HCT116 (cell line): ENCODE results near the gene SBF2. TPM values are rescaled to one million over a fixed set of nuclear protein-coding genes. Genes with fewer than 3 reads are reported as not detected.

ENCODE experiments used
- ATAC-seq: fragments of 200-7000 bp; cut with Tn5 transposase; 2 replicates; pipeline ENCODE4 v1.9.1; 2020; ENCODE audit warnings: mild to moderate bottlenecking, moderate library complexity
- BruUV-seq: library from RNA; stranded (reverse); fragments of 400-500 nt; replicated peaks from 2 replicates; lab custom pipeline; 2021; lab: Mats Ljungman, UMichigan
- CTCF ChIA-PET: fragments of 300-600 bp; sonication (Branson Sonifier 250); formaldehyde crosslinking; loops from one replicate; lab custom pipeline; 2021; ENCODE audit warnings: antibody characterized with exemption; lab: Charles Lee
- POLR2A ChIA-PET: fragments of 300-600, 350-600 bp; sonication (Branson Sonifier 250); formaldehyde crosslinking; loops from one replicate; lab custom pipeline; 2021; ENCODE audit warnings: antibody characterized with exemption; lab: Charles Lee
- RAD21 ChIA-PET, 2 experiments: fragments of 300-600 bp; sonication (Branson Sonifier 250); formaldehyde crosslinking; loops; one replicate each; lab custom pipeline; 2023; ENCODE audit warnings: low total read pairs in 2 of 2; ENCODE audit not compliant: uncharacterized antibody in 2 of 2, unreplicated experiment in 2 of 2, low non-redundant PET in 1 of 2; lab: Charles Lee
- DNase-seq: peaks from one replicate; pipeline ENCODE4 v3.0.0-alpha.2; 2010; ENCODE audit warnings: low read depth, low spot score
- H2AFZ ChIP-seq: fragments of 200-600 bp; shearing (Covaris generic), sonication (generic); 2 replicates; pipeline ENCODE4 v1.6.1; 2017; ENCODE audit warnings: low read depth, mixed run types, mixed read lengths, antibody characterized with exemption, low read length; ENCODE audit not compliant: poor library complexity, severe bottlenecking
- H3K27ac ChIP-seq: 2 replicates; pipeline ENCODE4 v1.5.1; 2012; ENCODE audit warnings: low read depth, low read length
- H3K27me3 ChIP-seq: fragments of 200-600 bp; sonication (generic); 2 replicates; pipeline ENCODE4 v1.6.1; 2016; ENCODE audit warnings: mixed run types, low read length, mixed read lengths; ENCODE audit not compliant: insufficient read depth
- H3K36me3 ChIP-seq, 2 experiments: fragments of 200-500 bp in 1 of 2; fragments of 200-600 bp in 1 of 2; sonication (Bioruptor generic) in 1 of 2; sonication (generic) in 1 of 2; 2 replicates each; pipeline versions ENCODE4 v1.5.1 to v1.6.1; 2014 to 2016; ENCODE audit warnings: low read length in 2 of 2, inconsistent platforms in 1 of 2, mixed read lengths in 1 of 2, mixed run types in 1 of 2; ENCODE audit not compliant: insufficient read depth in 2 of 2, control insufficient read depth in 1 of 2
- H3K4me1 ChIP-seq, 2 experiments: fragments of 200-600 bp in 1 of 2; sonication (generic) in 1 of 2; 2 replicates each; pipeline versions ENCODE4 v1.5.1 to v1.6.1; 2012 to 2017; ENCODE audit warnings: low read length in 2 of 2, inconsistent platforms in 1 of 2, mild to moderate bottlenecking in 1 of 2, mixed read lengths in 1 of 2, mixed run types in 1 of 2, moderate library complexity in 1 of 2; ENCODE audit not compliant: insufficient read depth in 2 of 2, control insufficient read depth in 1 of 2
- H3K4me2 ChIP-seq: fragments of 200-600 bp; sonication (generic); 2 replicates; pipeline ENCODE4 v1.6.1; 2017; ENCODE audit warnings: mixed run types, low read length, mixed read lengths
- H3K4me3 ChIP-seq, 2 experiments: fragments of 200-600 bp in 1 of 2; sonication (generic) in 1 of 2; replicated peaks in 1 of 2; 2 replicates each; pipeline ENCODE4 v1.5.1; 2011 to 2016; ENCODE audit warnings: low read length in 2 of 2, control low read depth in 1 of 2, low read depth in 1 of 2, mild to moderate bottlenecking in 1 of 2, mixed read lengths in 1 of 2, mixed run types in 1 of 2
- H3K79me2 ChIP-seq: fragments of 200-600 bp; sonication (generic); 2 replicates; pipeline ENCODE4 v1.6.1; 2017; ENCODE audit warnings: mild to moderate bottlenecking, mixed run types, low read length, moderate library complexity, mixed read lengths; ENCODE audit not compliant: insufficient read depth
- H3K9ac ChIP-seq: fragments of 200-600 bp; sonication (generic); 2 replicates; pipeline ENCODE4 v1.6.1; 2016; ENCODE audit warnings: low read length, mixed read lengths
- H3K9me2 ChIP-seq: fragments of 200-600 bp; sonication (generic), shearing (Covaris generic); 2 replicates; pipeline ENCODE4 v1.6.1; 2017; ENCODE audit warnings: mixed run types, mild to moderate bottlenecking, moderate library complexity; ENCODE audit not compliant: insufficient read depth
- H3K9me3 ChIP-seq, 2 experiments: fragments of 200-500 bp in 1 of 2; fragments of 200-600 bp in 1 of 2; sonication (Bioruptor generic) in 1 of 2; sonication (generic) in 1 of 2; 2 replicates each; pipeline ENCODE4 v1.6.1; 2014 to 2017; ENCODE audit warnings: low read length in 2 of 2, mixed read lengths in 2 of 2, inconsistent platforms in 1 of 2, low read depth in 1 of 2, mild to moderate bottlenecking in 1 of 2, mixed run types in 1 of 2, moderate library complexity in 1 of 2; ENCODE audit not compliant: control insufficient read depth in 1 of 2, insufficient read depth in 1 of 2
- H4K20me1 ChIP-seq: fragments of 200-600 bp; sonication (generic), shearing (Covaris generic); 2 replicates; pipeline ENCODE4 v1.6.1; 2017; ENCODE audit warnings: mixed run types, mild to moderate bottlenecking, moderate library complexity; ENCODE audit not compliant: insufficient read depth
- EGR1 ChIP-seq: IDR thresholded peaks from 2 replicates; pipeline ENCODE4 v1.6.1; 2012; ENCODE audit warnings: low read depth
- ELF1 ChIP-seq: IDR thresholded peaks from 2 replicates; pipeline ENCODE4 v1.6.1; 2012; ENCODE audit warnings: low read depth, borderline replicate concordance
- EZH2phosphoT487 ChIP-seq: fragments of 200-600 bp; IDR thresholded peaks from 2 replicates; pipeline ENCODE4 v1.6.1; 2018; ENCODE audit warnings: antibody characterized with exemption, borderline replicate concordance
- FOSL1 ChIP-seq: IDR thresholded peaks from 2 replicates; pipeline ENCODE4 v1.6.1; 2012; ENCODE audit warnings: low read depth
- POLR2AphosphoS5 ChIP-seq: IDR thresholded peaks from 2 replicates; pipeline ENCODE4 v1.6.1; 2011; ENCODE audit warnings: mild to moderate bottlenecking, low read depth, low read length, moderate library complexity
- SIN3A ChIP-seq: IDR thresholded peaks from 2 replicates; pipeline ENCODE4 v1.6.1; 2012; ENCODE audit warnings: low read depth
- SP1 ChIP-seq: IDR thresholded peaks from 2 replicates; pipeline ENCODE4 v1.6.1; 2012; ENCODE audit warnings: low read depth
- SRF ChIP-seq: IDR thresholded peaks from 2 replicates; pipeline ENCODE4 v1.6.1; 2012; ENCODE audit warnings: low read depth
- TCF7L2 ChIP-seq: IDR thresholded peaks from 2 replicates; pipeline ENCODE4 v1.7.0; 2011; ENCODE audit warnings: borderline replicate concordance, inconsistent platforms; ENCODE audit not compliant: insufficient read depth, insufficient read length; ENCODE audit errors: extremely low read depth
- YY1 ChIP-seq: IDR thresholded peaks from 2 replicates; pipeline ENCODE4 v1.6.1; 2011; ENCODE audit warnings: low read length, low read depth, moderate library complexity, mild to moderate bottlenecking; ENCODE audit not compliant: insufficient replicate concordance; ENCODE audit errors: extremely low read depth
- ZFX ChIP-seq: fragments of 450-650 bp; IDR thresholded peaks from 2 replicates; pipeline ENCODE4 v1.6.1; 2017
- ZNF274 ChIP-seq: fragments of 200-500 bp; sonication (Bioruptor generic); IDR thresholded peaks from 2 replicates; pipeline ENCODE4 v1.6.1; 2014; ENCODE audit warnings: mild to moderate bottlenecking, low read depth, low read length, inconsistent platforms
- intact Hi-C: fragments of 100-400 bp; cut with micrococcal nuclease; formaldehyde crosslinking; loops from 2 replicates; pipeline ENCODE4 v1.10.0; 2022
- total RNA-seq: library from RNA; stranded (reverse); gene quantifications from one replicate; pipeline ENCODE4 v1.2.1, GENCODE V29; 2021; ENCODE audit not compliant: unreplicated experiment
- TF ChIP-seq, protein P1 (sequence below), 3 experiments: fragments of 200-600 bp in 1 of 3; sonication (generic) in 1 of 3; IDR thresholded peaks in 2 of 3; conservative IDR thresholded peaks in 1 of 3; 2 replicates each; pipeline ENCODE4 v1.5.1; 2012 to 2017; ENCODE audit warnings: low read depth in 2 of 3, low read length in 2 of 3, antibody characterized with exemption in 1 of 3, borderline replicate concordance in 1 of 3, control low read depth in 1 of 3, mild to moderate bottlenecking in 1 of 3, mixed read lengths in 1 of 3, mixed run types in 1 of 3, moderate library complexity in 1 of 3; ENCODE audit not compliant: insufficient read depth in 1 of 3
- TF ChIP-seq, protein P2 (sequence below): IDR thresholded peaks from 2 replicates; pipeline ENCODE4 v1.6.1; 2012; ENCODE audit warnings: low read depth

Gene SBF2
- total RNA-seq, 1 experiment from 2014 or later, result 35.0 TPM

DNA sequence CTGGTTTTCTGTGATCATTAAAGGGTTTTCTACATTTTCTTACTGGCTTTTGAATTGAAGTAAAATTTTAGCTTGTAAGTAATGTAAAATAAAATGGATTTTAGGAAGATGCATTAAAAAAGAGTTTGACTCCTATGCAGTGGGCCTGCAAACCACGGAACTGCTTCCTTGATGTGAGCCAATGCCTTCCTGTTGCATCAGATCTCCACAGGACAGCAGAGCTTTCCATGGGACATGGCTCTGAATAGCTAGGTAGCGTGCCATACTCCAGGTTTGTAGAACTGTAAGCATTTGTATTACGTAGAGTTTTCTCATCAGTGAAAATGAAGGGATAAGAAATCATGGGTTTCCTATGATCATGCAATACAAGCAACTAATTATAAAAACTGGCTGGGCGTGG, 496.7 kb downstream of the SBF2 start:
- no peak for DNase-seq
- no peak overlapping the region for H3K4me2 ChIP-seq
- intact Hi-C loops, result no loop called here
- peaks cover 3 to 6% of the 10 kb centered on the region in 2 experiments; a peak in 1 of 4 replicates for H3K4me1 ChIP-seq
- no peaks in the 10 kb centered on the region for H4K20me1 ChIP-seq
- no TSS peak for BruUV-seq
- H2AFZ ChIP-seq, result no peak overlapping the region
- no peaks in the 10 kb centered on the region for H3K9me2 ChIP-seq
- H3K79me2 ChIP-seq, result no peaks in the 10 kb centered on the region
- H3K9me3 ChIP-seq, result no peaks in the 10 kb centered on the region
- H3K27me3 ChIP-seq, result no peaks in the 10 kb centered on the region
- RAD21 ChIA-PET, result no interaction called here
- no peak overlapping the region for H3K27ac ChIP-seq
- POLR2A ChIA-PET, result no interaction called here
- H3K4me3 ChIP-seq, result no peak overlapping the region
- no peaks in the 10 kb centered on the region for H3K36me3 ChIP-seq
- TF ChIP-seq SP1, result no peak
- TF ChIP-seq FOSL1, result no peak
- TF ChIP-seq EGR1, result no peak
- no peak for TF ChIP-seq SRF
- TF ChIP-seq YY1, result no peak
- no peak for TF ChIP-seq ZFX
- TF ChIP-seq, protein P1, sequence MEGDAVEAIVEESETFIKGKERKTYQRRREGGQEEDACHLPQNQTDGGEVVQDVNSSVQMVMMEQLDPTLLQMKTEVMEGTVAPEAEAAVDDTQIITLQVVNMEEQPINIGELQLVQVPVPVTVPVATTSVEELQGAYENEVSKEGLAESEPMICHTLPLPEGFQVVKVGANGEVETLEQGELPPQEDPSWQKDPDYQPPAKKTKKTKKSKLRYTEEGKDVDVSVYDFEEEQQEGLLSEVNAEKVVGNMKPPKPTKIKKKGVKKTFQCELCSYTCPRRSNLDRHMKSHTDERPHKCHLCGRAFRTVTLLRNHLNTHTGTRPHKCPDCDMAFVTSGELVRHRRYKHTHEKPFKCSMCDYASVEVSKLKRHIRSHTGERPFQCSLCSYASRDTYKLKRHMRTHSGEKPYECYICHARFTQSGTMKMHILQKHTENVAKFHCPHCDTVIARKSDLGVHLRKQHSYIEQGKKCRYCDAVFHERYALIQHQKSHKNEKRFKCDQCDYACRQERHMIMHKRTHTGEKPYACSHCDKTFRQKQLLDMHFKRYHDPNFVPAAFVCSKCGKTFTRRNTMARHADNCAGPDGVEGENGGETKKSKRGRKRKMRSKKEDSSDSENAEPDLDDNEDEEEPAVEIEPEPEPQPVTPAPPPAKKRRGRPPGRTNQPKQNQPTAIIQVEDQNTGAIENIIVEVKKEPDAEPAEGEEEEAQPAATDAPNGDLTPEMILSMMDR (IDR thresholded peaks at IDR 0.05 in 2 of 3, conservative IDR thresholded peaks at IDR 0.05 in 1 of 3; ENCODE audit: borderline replicate concordance in 1 of 3, insufficient read depth in 1 of 3, low read depth in 2 of 3, low read length in 2 of 3), result no peak
- TF ChIP-seq POLR2AphosphoS5, result no peak
- no peak for TF ChIP-seq ELF1
- no peak overlapping the region for H3K9ac ChIP-seq
- ATAC-seq, result no peak
- CTCF ChIA-PET, result no interaction called here

DNA sequence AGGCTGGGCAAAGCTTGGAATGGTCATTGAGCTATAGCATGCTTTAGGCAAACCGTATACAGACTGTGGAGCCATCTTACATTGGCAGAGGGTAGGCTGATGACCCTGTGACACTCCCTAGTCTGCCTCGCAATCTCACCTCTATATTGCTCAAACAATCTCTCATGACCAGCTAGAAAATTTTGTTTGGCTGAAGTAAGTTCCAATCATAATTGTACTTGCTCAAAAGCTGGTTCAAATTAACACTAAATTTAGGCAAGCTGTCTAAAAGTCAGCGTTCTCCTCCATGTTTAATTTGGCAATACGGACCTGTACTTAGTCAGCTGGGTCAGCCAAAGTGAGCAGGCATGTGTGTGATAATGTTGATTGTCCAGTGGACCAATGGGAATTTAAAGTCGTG, 497.2 kb downstream of the SBF2 start:
- Histone ChIP-seq H3K4me1 (peaks cover 3 to 5% of the 10 kb centered on the region in 2 experiments; a peak in 1 of 4 replicates), H3K36me3 (no peaks in the 10 kb centered on the region), H2AFZ (no peak overlapping the region), H3K9ac (no peak overlapping the region), H3K9me3 (no peaks in the 10 kb centered on the region), H4K20me1 (no peaks in the 10 kb centered on the region), H3K4me3 (no peak overlapping the region), H3K9me2 (no peaks in the 10 kb centered on the region), H3K27ac (no peak overlapping the region), H3K4me2 (no peak overlapping the region), H3K27me3 (no peaks in the 10 kb centered on the region), H3K79me2 (no peaks in the 10 kb centered on the region)
- BruUV-seq, result no TSS peak
- RAD21 ChIA-PET, result no interaction called here
- no peak for DNase-seq
- ATAC-seq, result no peak
- intact Hi-C loops, result no loop called here
- POLR2A ChIA-PET, result no interaction called here
- CTCF ChIA-PET, result no interaction called here
- TF ChIP-seq EGR1 (no peak), TCF7L2 (no peak), ZNF274 (no peak), FOSL1 (no peak), SIN3A (no peak), EZH2phosphoT487 (no peak), POLR2AphosphoS5 (no peak), ZFX (no peak), YY1 (no peak)
- TF ChIP-seq, protein P2, sequence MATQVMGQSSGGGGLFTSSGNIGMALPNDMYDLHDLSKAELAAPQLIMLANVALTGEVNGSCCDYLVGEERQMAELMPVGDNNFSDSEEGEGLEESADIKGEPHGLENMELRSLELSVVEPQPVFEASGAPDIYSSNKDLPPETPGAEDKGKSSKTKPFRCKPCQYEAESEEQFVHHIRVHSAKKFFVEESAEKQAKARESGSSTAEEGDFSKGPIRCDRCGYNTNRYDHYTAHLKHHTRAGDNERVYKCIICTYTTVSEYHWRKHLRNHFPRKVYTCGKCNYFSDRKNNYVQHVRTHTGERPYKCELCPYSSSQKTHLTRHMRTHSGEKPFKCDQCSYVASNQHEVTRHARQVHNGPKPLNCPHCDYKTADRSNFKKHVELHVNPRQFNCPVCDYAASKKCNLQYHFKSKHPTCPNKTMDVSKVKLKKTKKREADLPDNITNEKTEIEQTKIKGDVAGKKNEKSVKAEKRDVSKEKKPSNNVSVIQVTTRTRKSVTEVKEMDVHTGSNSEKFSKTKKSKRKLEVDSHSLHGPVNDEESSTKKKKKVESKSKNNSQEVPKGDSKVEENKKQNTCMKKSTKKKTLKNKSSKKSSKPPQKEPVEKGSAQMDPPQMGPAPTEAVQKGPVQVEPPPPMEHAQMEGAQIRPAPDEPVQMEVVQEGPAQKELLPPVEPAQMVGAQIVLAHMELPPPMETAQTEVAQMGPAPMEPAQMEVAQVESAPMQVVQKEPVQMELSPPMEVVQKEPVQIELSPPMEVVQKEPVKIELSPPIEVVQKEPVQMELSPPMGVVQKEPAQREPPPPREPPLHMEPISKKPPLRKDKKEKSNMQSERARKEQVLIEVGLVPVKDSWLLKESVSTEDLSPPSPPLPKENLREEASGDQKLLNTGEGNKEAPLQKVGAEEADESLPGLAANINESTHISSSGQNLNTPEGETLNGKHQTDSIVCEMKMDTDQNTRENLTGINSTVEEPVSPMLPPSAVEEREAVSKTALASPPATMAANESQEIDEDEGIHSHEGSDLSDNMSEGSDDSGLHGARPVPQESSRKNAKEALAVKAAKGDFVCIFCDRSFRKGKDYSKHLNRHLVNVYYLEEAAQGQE, result no peak
